ENCODE measurements around the gene GPS1.

- TF ChIP-seq POLR2A (IDR thresholded peaks at IDR 0.05) (peak in 2 of 4 donors; percentile 41 to 72), CTCF (IDR thresholded peaks at IDR 0.05) (peak in 1 of 6 experiments; percentile 16)
Observed at GRCh38 chr17:82022310-82022980, 29.3 kb upstream of the GPS1 start, which contains the start of gene CENPX.
